ENCODE results near the gene GPR151.

GPR151 gene

GRCh38 chr5:146533882-146534281 is 17.9 kb upstream of the GPR151 start:
- Mint-ChIP-seq H3K9me3 (no peaks in the 10 kb centered on the region), H3K27me3 (ENCODE audit: low read depth) (peaks cover 6% of the 10 kb centered on the region), H3K27ac (no peak overlapping the region), H3K4me1 (ENCODE audit: low read depth) (peaks cover 10% of the 10 kb centered on the region), H3K36me3 (ENCODE audit: low read depth) (no peaks in the 10 kb centered on the region), H3K4me3 (no peak overlapping the region)
- no peak for DNase-seq (ENCODE audit: low spot score)

- Mint-ChIP-seq H3K27ac (no peak overlapping the region), H3K36me3 (ENCODE audit: low read depth) (no peaks in the 10 kb centered on the region), H3K4me3 (no peak overlapping the region), H3K27me3 (ENCODE audit: low read depth) (peaks cover 6% of the 10 kb centered on the region), H3K4me1 (ENCODE audit: low read depth) (peaks cover 10% of the 10 kb centered on the region), H3K9me3 (no peaks in the 10 kb centered on the region)
- peak; percentile 63 for DNase-seq (ENCODE audit: low spot score)
Observed at GRCh38 chr5:146533260-146533857, 17.4 kb upstream of the GPR151 start.

- H3K27ac Mint-ChIP-seq: no peak overlapping the region
- DNase-seq (ENCODE audit: low spot score): no peak
- peaks cover 9% of the 10 kb centered on the region for H3K27me3 Mint-ChIP-seq (ENCODE audit: low read depth)
- H3K4me3 Mint-ChIP-seq: no peak overlapping the region
- H3K36me3 Mint-ChIP-seq (ENCODE audit: low read depth): no peaks in the 10 kb centered on the region
- H3K4me1 Mint-ChIP-seq (ENCODE audit: low read depth): peaks cover 10% of the 10 kb centered on the region
- no peaks in the 10 kb centered on the region for H3K9me3 Mint-ChIP-seq
Observed at GRCh38 chr5:146529984-146530383, 14.0 kb upstream of the GPR151 start.

GRCh38 chr5:146528236-146528635 is 12.2 kb upstream of the GPR151 start:
- Mint-ChIP-seq H3K27ac (no peak overlapping the region), H3K36me3 (ENCODE audit: low read depth) (no peaks in the 10 kb centered on the region), H3K4me3 (no peak overlapping the region), H3K27me3 (ENCODE audit: low read depth) (peaks cover 13% of the 10 kb centered on the region), H3K4me1 (ENCODE audit: low read depth) (peaks cover 7% of the 10 kb centered on the region), H3K9me3 (no peaks in the 10 kb centered on the region)
- no peak for DNase-seq (ENCODE audit: low spot score)

- Mint-ChIP-seq H3K36me3 (ENCODE audit: low read depth) (no peaks in the 10 kb centered on the region), H3K27ac (no peak overlapping the region), H3K4me1 (ENCODE audit: low read depth) (peaks cover 5% of the 10 kb centered on the region), H3K4me3 (no peak overlapping the region), H3K9me3 (no peaks in the 10 kb centered on the region), H3K27me3 (ENCODE audit: low read depth) (peaks cover 13% of the 10 kb centered on the region)
- no peak for DNase-seq (ENCODE audit: low spot score)
Observed at GRCh38 chr5:146527785-146528184, 11.8 kb upstream of the GPR151 start.

GRCh38 chr5:146523698-146524097 is 7.7 kb upstream of the GPR151 start:
- H3K36me3 Mint-ChIP-seq (ENCODE audit: low read depth): no peaks in the 10 kb centered on the region

GRCh38 chr5:146521403-146522106 is 5.6 kb upstream of the GPR151 start:
- Mint-ChIP-seq H3K9me3 (no peaks in the 10 kb centered on the region), H3K27ac (no peak overlapping the region), H3K27me3 (ENCODE audit: low read depth) (peaks cover 7% of the 10 kb centered on the region), H3K36me3 (ENCODE audit: low read depth) (no peaks in the 10 kb centered on the region), H3K4me3 (no peak overlapping the region), H3K4me1 (ENCODE audit: low read depth) (no peaks in the 10 kb centered on the region)
- DNase-seq (ENCODE audit: low spot score): no peak

More at GRCh38 chr5:146523698-146524097, 7.7 kb upstream of the GPR151 start:
- Mint-ChIP-seq H3K4me1 (ENCODE audit: low read depth) (no peaks in the 10 kb centered on the region), H3K4me3 (no peak overlapping the region), H3K9me3 (no peaks in the 10 kb centered on the region), H3K27me3 (ENCODE audit: low read depth) (peaks cover 13% of the 10 kb centered on the region), H3K27ac (no peak overlapping the region)
- no peak for DNase-seq (ENCODE audit: low spot score)

- H3K9me3 Mint-ChIP-seq: no peaks in the 10 kb centered on the region
- no peak for DNase-seq (ENCODE audit: low spot score)
- no peaks in the 10 kb centered on the region for H3K4me1 Mint-ChIP-seq (ENCODE audit: low read depth)
- no peak overlapping the region for H3K4me3 Mint-ChIP-seq
- no peaks in the 10 kb centered on the region for H3K36me3 Mint-ChIP-seq (ENCODE audit: low read depth)
- H3K27me3 Mint-ChIP-seq (ENCODE audit: low read depth): peaks cover 7% of the 10 kb centered on the region
- H3K27ac Mint-ChIP-seq: no peak overlapping the region
Observed at GRCh38 chr5:146520731-146521130, 4.7 kb upstream of the GPR151 start.

GRCh38 chr5:146519554-146519953 is 3.6 kb upstream of the GPR151 start:
- Mint-ChIP-seq H3K4me1 (ENCODE audit: low read depth) (no peaks in the 10 kb centered on the region), H3K27ac (no peak overlapping the region), H3K4me3 (no peak overlapping the region), H3K27me3 (ENCODE audit: low read depth) (peaks cover 4% of the 10 kb centered on the region), H3K36me3 (ENCODE audit: low read depth) (no peaks in the 10 kb centered on the region), H3K9me3 (no peaks in the 10 kb centered on the region)
- no peak for DNase-seq (ENCODE audit: low spot score)

- DNase-seq (ENCODE audit: low spot score): no peak
- Mint-ChIP-seq H3K4me3 (no peak overlapping the region), H3K27me3 (ENCODE audit: low read depth) (no peaks in the 10 kb centered on the region), H3K27ac (no peak overlapping the region), H3K36me3 (ENCODE audit: low read depth) (peaks cover 10% of the 10 kb centered on the region), H3K4me1 (ENCODE audit: low read depth) (no peaks in the 10 kb centered on the region), H3K9me3 (no peaks in the 10 kb centered on the region)
Observed at GRCh38 chr5:146515473-146516150, 378 bp downstream of the GPR151 start.

GRCh38 chr5:146514575-146514974 is 1.4 kb downstream of the GPR151 start:
- H3K4me3 Mint-ChIP-seq: no peak overlapping the region
- H3K4me1 Mint-ChIP-seq (ENCODE audit: low read depth): no peaks in the 10 kb centered on the region
- H3K27ac Mint-ChIP-seq: no peak overlapping the region
- no peaks in the 10 kb centered on the region for H3K9me3 Mint-ChIP-seq
- H3K36me3 Mint-ChIP-seq (ENCODE audit: low read depth): peaks cover 18% of the 10 kb centered on the region
- no peak for DNase-seq (ENCODE audit: low spot score)
- H3K27me3 Mint-ChIP-seq (ENCODE audit: low read depth): no peaks in the 10 kb centered on the region

- DNase-seq (ENCODE audit: low spot score): no peak
- peaks cover 24% of the 10 kb centered on the region for H3K36me3 Mint-ChIP-seq (ENCODE audit: low read depth)
- H3K4me1 Mint-ChIP-seq (ENCODE audit: low read depth): no peaks in the 10 kb centered on the region
- H3K27ac Mint-ChIP-seq: no peak overlapping the region
- H3K27me3 Mint-ChIP-seq (ENCODE audit: low read depth): no peaks in the 10 kb centered on the region
- H3K4me3 Mint-ChIP-seq: no peak overlapping the region
- no peaks in the 10 kb centered on the region for H3K9me3 Mint-ChIP-seq
Observed at GRCh38 chr5:146513462-146513861, 2.5 kb downstream of the GPR151 start.

- no peak overlapping the region for H3K4me3 Mint-ChIP-seq
- H3K27ac Mint-ChIP-seq: no peak overlapping the region
- DNase-seq (ENCODE audit: low spot score): no peak
- H3K9me3 Mint-ChIP-seq: no peaks in the 10 kb centered on the region
- H3K4me1 Mint-ChIP-seq (ENCODE audit: low read depth): no peaks in the 10 kb centered on the region
- peaks cover 42% of the 10 kb centered on the region for H3K36me3 Mint-ChIP-seq (ENCODE audit: low read depth)
- no peaks in the 10 kb centered on the region for H3K27me3 Mint-ChIP-seq (ENCODE audit: low read depth)
Observed at GRCh38 chr5:146510559-146511125, 5.3 kb downstream of the GPR151 start.

GRCh38 chr5:146507428-146507827 is 8.6 kb downstream of the GPR151 start:
- Mint-ChIP-seq H3K27ac (no peak overlapping the region), H3K36me3 (ENCODE audit: low read depth) (peaks cover 59% of the 10 kb centered on the region), H3K9me3 (no peaks in the 10 kb centered on the region), H3K4me1 (ENCODE audit: low read depth) (peaks cover 2% of the 10 kb centered on the region), H3K27me3 (ENCODE audit: low read depth) (no peaks in the 10 kb centered on the region), H3K4me3 (no peak overlapping the region)
- DNase-seq (ENCODE audit: low spot score): no peak
